MM.1S (cell line): Measurements from ENCODE around the gene OSER1.
"Not testable (repeated sequence)": the region's sequence is repeated elsewhere in the genome, so short reads cannot be mapped to it uniquely, and the experiment has no call there.

Experiments
- EZH2 ChIP-seq: fragments of 300-600 bp; sonication (generic); optimal IDR thresholded peaks from 2 replicates; pipeline ENCODE3; 2017; ENCODE audit warnings: low read depth, mild to moderate bottlenecking, antibody characterized with exemption, low read length, mixed read lengths
- TF ChIP-seq, protein P1 (sequence below): fragments of 300-600 bp; sonication (generic); IDR thresholded peaks from 2 replicates; pipeline ENCODE4 v1.5.1; 2016; ENCODE audit warnings: antibody characterized with exemption, low read length, mixed read lengths

DNA sequence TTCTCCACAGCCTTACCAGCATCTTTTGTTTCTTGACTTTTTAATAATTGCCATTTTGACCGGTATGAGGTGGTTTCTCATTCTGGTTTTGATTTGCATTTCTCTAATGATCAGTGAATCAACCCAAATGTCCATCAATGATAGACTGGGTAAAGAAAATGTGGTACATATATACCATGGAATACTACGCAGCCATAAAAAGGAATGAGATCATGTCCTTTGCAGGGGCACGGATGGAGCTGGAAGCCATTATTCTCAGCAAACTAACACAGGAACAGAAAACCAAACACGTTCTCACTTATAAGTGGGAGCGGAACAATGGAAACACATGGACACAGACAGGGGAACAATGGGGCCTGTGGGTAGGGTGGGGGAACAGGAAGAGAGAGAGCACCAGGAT lies 18.9 kb downstream of the OSER1 start:
- TF ChIP-seq, protein P1, sequence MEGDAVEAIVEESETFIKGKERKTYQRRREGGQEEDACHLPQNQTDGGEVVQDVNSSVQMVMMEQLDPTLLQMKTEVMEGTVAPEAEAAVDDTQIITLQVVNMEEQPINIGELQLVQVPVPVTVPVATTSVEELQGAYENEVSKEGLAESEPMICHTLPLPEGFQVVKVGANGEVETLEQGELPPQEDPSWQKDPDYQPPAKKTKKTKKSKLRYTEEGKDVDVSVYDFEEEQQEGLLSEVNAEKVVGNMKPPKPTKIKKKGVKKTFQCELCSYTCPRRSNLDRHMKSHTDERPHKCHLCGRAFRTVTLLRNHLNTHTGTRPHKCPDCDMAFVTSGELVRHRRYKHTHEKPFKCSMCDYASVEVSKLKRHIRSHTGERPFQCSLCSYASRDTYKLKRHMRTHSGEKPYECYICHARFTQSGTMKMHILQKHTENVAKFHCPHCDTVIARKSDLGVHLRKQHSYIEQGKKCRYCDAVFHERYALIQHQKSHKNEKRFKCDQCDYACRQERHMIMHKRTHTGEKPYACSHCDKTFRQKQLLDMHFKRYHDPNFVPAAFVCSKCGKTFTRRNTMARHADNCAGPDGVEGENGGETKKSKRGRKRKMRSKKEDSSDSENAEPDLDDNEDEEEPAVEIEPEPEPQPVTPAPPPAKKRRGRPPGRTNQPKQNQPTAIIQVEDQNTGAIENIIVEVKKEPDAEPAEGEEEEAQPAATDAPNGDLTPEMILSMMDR: not testable (repeated sequence)
- TF ChIP-seq EZH2: not testable (repeated sequence)
